ENCODE results near the gene RAPGEFL1. TPM values are rescaled to one million over a fixed set of nuclear protein-coding genes. Genes with fewer than 3 reads are reported as not detected.
A peak's percentile ranks its signal among the peaks of the same experiment; 100 is the strongest.
"Not testable (repeated sequence)": the region's sequence is repeated elsewhere in the genome, so short reads cannot be mapped to it uniquely, and the experiment has no call there.

The RAPGEFL1 gene
- total RNA-seq, 1 donor from 2014 or later, result 7.0 TPM

- intact Hi-C loops (cut with micrococcal nuclease), result no loop called here
- no peak overlapping the region for H3K4me3 Mint-ChIP-seq
- no peak for DNase-seq
- no peak for ATAC-seq (ENCODE audit: low read depth)
- H3K27me3 Mint-ChIP-seq, result no peaks in the 10 kb centered on the region
- peaks cover 65% of the 10 kb centered on the region for H3K36me3 Mint-ChIP-seq (ENCODE audit: low read depth)
- H3K27ac Mint-ChIP-seq, result peak overlapping the region; percentile 14
- ChIA-PET CTCF (no interaction called here), POLR2A (interaction anchor here (2.0 kb wide), 1 partner anchor 23 kb away, joined by 7 read pairs; no protein-coding TSS in a partner anchor)
- no peaks in the 10 kb centered on the region for H3K9me3 Mint-ChIP-seq
- H3K4me1 Mint-ChIP-seq, result peaks cover 14% of the 10 kb centered on the region
- no peak for TF ChIP-seq CTCF (IDR thresholded peaks at IDR 0.05)
These were observed 41.5 kb upstream of the RAPGEFL1 start for GRCh38 chr17:40135817-40136216.

- CTCF ChIA-PET, result interaction anchor here (0.9 to 2.8 kb wide), 6 partner anchors 18 to 79 kb away, joined by 3 to 23 read pairs (median 4); partner anchors contain the start of genes MSL1 and WIPF2
- peak; percentile 20 for DNase-seq
- Mint-ChIP-seq H3K27me3 (no peaks in the 10 kb centered on the region), H3K9me3 (no peaks in the 10 kb centered on the region), H3K4me3 (peak overlapping the region; percentile 93), H3K36me3 (ENCODE audit: low read depth) (peaks cover 46% of the 10 kb centered on the region), H3K27ac (peak overlapping the region; percentile 92), H3K4me1 (peaks cover 29% of the 10 kb centered on the region)
- TF ChIP-seq CTCF (IDR thresholded peaks at IDR 0.05), result no peak
- POLR2A ChIA-PET, result interaction anchor here (0.6 to 4.6 kb wide), 20 partner anchors 10 to 678 kb away, joined by 3 to 87 read pairs (median 8); partner anchors contain the start of genes CDK12, MED24, MSL1 and NR1D1
- intact Hi-C loops (cut with micrococcal nuclease), result loop anchor here (1.0 to 2.0 kb wide), 9 partner anchors 16 to 679 kb away; partner anchors contain the start of genes CDK12, MED24 and PSMD3
- peak; percentile 19 for ATAC-seq (ENCODE audit: low read depth)
These were observed 37.7 kb upstream of the RAPGEFL1 start for GRCh38 chr17:40139566-40140058.

GRCh38 chr17:40143166-40143565 is 34.1 kb upstream of the RAPGEFL1 start:
- POLR2A ChIA-PET; DNase-seq; ATAC-seq (ENCODE audit: low read depth); H3K27ac Mint-ChIP-seq; intact Hi-C loops (cut with micrococcal nuclease); H3K9me3 Mint-ChIP-seq; H3K27me3 Mint-ChIP-seq; H3K4me3 Mint-ChIP-seq: not testable (repeated sequence)
- Mint-ChIP-seq H3K36me3 (ENCODE audit: low read depth) (peaks cover 45% of the 10 kb centered on the region), H3K4me1 (peaks cover 42% of the 10 kb centered on the region)
- CTCF ChIA-PET, result interaction anchor here (1.5 kb wide), 1 partner anchor 25 kb away, joined by 3 read pairs; no protein-coding TSS in a partner anchor

GRCh38 chr17:40145476-40145875 is 31.8 kb upstream of the RAPGEFL1 start:
- ATAC-seq (ENCODE audit: low read depth), result no peak
- ChIA-PET POLR2A (interaction anchor here (0.7 to 1.5 kb wide), 2 partner anchors 23 to 46 kb away, joined by 5 to 6 read pairs; no protein-coding TSS in a partner anchor), CTCF (no interaction called here)
- Mint-ChIP-seq H3K36me3 (ENCODE audit: low read depth) (peaks cover 66% of the 10 kb centered on the region), H3K4me1 (peaks cover 42% of the 10 kb centered on the region), H3K27ac (no peak overlapping the region), H3K4me3 (no peak overlapping the region), H3K27me3 (no peaks in the 10 kb centered on the region), H3K9me3 (no peaks in the 10 kb centered on the region)
- no peak for TF ChIP-seq CTCF (IDR thresholded peaks at IDR 0.05)
- intact Hi-C loops (cut with micrococcal nuclease), result no loop called here
- no peak for DNase-seq

- no peak overlapping the region for H3K4me3 Mint-ChIP-seq
- H3K9me3 Mint-ChIP-seq, result no peaks in the 10 kb centered on the region
- CTCF ChIA-PET, result interaction anchor here (1.2 kb wide), 1 partner anchor 62 kb away, joined by 3 read pairs; no protein-coding TSS in a partner anchor
- DNase-seq, result no peak
- H3K36me3 Mint-ChIP-seq (ENCODE audit: low read depth), result peaks cover 66% of the 10 kb centered on the region
- peaks cover 40% of the 10 kb centered on the region for H3K4me1 Mint-ChIP-seq
- POLR2A ChIA-PET, result no interaction called here
- no peaks in the 10 kb centered on the region for H3K27me3 Mint-ChIP-seq
- ATAC-seq (ENCODE audit: low read depth), result no peak
- intact Hi-C loops (cut with micrococcal nuclease), result no loop called here
- TF ChIP-seq CTCF (IDR thresholded peaks at IDR 0.05), result no peak
- H3K27ac Mint-ChIP-seq, result no peak overlapping the region
These were observed 28.7 kb upstream of the RAPGEFL1 start for GRCh38 chr17:40148527-40148926.
